ENCODE results near the gene CA6.

CA6 gene

DNA sequence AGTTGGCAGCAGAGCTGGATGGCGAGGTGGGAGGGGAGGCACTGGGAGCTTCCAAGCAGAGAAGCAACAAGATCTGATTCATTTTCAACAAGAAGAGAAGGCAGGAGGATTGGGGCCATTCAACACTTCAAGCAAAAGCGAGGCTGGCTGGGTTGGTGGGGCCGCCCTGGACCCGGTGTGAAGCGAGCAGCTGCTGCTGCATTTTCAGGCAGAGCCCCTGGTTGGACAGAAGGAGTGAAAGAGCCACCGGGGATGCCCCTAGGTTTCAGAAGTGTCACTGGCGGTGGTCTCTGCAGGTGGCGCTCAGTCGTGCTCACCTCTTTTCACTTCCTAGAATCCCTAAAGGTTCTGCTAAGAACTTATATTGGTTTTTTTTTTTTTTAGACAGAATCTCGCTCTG, 62.6 kb downstream of the CA6 start:
- H3K4me3 ChIP-seq (ENCODE audit: low read length) = no peak overlapping the region
- no peak for DNase-seq (ENCODE audit: low read depth)
- TF ChIP-seq, protein P1, sequence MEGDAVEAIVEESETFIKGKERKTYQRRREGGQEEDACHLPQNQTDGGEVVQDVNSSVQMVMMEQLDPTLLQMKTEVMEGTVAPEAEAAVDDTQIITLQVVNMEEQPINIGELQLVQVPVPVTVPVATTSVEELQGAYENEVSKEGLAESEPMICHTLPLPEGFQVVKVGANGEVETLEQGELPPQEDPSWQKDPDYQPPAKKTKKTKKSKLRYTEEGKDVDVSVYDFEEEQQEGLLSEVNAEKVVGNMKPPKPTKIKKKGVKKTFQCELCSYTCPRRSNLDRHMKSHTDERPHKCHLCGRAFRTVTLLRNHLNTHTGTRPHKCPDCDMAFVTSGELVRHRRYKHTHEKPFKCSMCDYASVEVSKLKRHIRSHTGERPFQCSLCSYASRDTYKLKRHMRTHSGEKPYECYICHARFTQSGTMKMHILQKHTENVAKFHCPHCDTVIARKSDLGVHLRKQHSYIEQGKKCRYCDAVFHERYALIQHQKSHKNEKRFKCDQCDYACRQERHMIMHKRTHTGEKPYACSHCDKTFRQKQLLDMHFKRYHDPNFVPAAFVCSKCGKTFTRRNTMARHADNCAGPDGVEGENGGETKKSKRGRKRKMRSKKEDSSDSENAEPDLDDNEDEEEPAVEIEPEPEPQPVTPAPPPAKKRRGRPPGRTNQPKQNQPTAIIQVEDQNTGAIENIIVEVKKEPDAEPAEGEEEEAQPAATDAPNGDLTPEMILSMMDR (conservative IDR thresholded peaks at IDR 0.05; ENCODE audit: low read length) = no peak

DNA sequence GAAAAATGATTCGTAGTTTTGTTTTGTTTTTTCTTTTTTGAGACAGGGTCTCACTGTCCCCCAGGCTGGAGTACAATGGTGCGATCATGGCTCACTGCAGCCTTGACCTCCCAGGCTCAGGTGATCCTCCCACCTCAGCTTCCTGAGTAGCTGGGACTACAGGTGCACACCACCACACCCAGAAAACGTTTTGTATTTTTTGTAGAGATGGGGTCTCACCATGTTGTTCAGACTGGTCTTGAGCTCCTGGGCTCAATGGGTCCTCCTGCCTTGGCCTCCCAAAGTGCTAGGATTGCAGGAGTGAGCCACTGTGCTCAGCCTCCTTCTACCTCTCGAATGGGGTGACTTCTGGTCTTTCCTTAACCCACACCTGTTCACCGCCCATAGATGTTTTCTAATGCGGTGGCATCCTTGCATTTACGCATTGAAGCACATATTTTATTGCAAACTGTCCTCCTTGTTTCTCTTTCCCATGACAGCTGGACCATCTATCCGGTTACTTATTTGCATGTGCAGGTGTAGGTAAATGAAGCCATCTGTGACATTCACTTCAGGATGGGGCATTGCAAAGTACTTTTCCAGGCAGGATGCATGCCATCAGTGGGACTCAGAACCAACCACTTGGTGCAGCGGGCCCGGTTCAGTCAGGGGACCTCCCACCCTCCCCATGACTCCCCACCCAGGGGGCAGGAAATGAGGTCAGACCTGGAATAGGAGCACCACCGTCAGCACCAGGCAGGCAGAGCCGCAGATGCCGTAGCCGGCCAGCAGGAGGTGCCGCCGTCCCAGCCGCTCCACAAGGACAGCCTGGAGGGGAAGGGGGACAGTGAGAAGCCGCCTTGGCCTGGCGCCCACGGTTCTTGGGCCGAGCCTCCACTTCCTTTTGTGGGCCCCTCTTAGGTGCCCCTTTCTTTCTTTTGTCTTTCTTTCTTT, 64.0 kb downstream of the CA6 start:
- no peak overlapping the region for H3K4me3 ChIP-seq (ENCODE audit: low read length)
- peak; percentile 12 for DNase-seq (ENCODE audit: low read depth)
- TF ChIP-seq, protein P1 (conservative IDR thresholded peaks at IDR 0.05; ENCODE audit: low read length) = peak; percentile 46

DNA sequence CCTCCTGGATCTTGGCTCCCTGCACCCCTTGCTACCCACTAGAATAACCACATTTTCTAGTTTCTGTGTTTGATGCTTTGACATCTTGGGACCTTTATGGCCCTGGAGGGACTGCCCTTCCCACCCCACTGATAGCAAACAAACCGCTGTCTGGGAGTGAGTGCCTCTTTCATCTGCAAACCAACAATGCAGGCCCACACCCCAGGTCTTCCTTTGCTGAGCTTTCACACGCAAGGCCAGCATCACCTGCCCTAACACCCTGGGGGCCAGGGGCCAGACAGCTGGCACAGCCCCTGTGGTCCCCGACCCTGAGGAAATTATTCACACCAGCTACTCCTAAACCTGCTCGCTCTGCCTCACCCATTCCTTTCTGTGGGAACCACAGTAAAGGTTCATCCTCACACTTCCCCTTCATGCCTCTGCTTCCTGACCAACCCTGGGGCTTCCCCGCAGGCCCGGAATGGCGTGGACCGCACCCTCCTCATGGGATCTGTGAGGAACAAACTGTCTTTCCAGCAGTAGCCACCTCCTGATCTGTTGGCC, 65.2 kb downstream of the CA6 start:
- no peak for DNase-seq (ENCODE audit: low read depth)
- no peak overlapping the region for H3K4me3 ChIP-seq (ENCODE audit: low read length)
- TF ChIP-seq, protein P1 (conservative IDR thresholded peaks at IDR 0.05; ENCODE audit: low read length) = no peak

DNA sequence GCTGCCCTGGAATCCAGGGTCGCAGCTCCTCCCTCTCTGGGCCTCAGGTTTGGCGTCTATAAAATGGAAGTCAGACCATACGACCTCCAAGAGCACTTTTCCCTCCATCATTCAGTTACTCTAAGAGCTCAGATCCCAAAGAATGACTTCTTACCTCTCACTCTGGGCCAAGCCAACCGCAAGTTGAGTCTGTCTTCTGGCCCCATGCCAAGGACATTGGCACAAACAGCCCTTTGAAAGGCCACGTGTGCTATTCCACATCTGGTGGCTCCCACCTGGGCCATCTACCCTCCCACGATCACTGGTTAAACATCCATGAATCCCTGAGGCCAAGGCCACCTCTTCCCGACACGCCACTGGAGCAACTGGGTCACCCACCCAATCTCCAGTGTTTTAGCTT, 68.2 kb downstream of the CA6 start:
- TF ChIP-seq, protein P1 (conservative IDR thresholded peaks at IDR 0.05; ENCODE audit: low read length) = no peak
- H3K4me3 ChIP-seq (ENCODE audit: low read length) = no peak overlapping the region
- no peak for DNase-seq (ENCODE audit: low read depth)

DNA sequence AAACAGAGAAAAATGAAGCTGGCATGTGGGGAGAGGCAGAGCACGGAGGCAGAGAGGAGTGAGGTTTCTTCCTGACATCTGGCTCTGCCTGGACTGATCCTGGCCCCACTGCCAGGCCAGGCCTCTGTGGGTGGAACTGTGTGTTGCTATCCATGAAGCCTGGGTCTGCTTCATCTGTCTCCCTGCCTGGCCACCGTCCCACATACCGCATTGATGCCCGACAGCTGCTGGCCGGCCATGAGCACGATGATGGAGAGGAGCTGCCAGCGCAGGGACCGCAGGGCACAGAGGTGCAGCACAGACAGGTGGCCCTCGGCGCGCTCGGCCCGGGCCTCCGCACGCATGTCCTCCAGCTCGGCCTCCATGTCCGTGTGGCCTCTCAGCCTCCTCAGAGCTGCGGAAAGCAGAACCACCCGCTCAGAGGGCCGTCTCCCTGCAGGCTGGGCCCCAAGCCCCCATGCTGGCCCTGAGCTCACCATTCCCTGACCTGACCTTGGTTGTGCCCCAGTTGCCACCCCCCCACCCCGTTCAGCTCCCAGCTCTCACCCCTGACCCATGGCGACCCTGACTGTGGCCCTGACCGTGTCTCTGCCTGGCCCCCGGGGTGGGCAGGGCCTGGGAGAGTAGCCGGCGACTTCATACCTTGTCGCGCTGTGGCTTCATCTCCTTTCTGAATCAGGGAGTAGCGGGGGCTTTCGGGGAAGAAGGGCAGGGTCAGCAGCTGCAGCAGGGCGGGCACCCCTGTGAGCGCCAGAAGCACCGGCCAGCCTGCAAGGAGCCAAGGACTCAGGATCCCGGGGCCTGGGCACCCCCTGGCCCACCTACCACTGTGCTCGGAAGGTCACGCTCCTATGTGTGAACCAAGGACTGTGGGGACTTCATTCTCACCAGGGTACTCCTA, 69.1 kb downstream of the CA6 start:
- no peak overlapping the region for H3K4me3 ChIP-seq (ENCODE audit: low read length)
- no peak for DNase-seq (ENCODE audit: low read depth)
- TF ChIP-seq, protein P1 (conservative IDR thresholded peaks at IDR 0.05; ENCODE audit: low read length) = no peak

DNA sequence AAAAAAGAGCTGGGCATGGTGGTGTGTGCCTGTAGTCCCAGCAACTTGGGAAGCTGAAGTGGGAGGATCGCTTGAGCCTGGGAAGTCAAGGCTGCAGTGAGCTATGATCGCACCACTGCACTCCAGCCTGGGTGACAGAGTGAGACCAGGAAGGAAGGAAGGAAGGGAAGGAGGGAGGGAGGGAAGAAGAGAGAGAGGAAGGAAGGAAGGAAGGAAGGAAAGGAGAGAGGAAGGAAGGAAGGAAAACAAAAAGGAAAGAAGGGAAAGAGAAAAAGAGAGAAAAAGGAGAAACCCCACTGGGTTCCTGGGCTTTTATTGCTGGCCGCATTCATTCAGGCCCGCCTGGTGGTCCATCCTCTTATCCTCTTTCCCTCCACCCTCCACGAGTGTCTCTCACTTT, 70.8 kb downstream of the CA6 start:
- H3K4me3 ChIP-seq (ENCODE audit: low read length) = no peak overlapping the region
- no peak for DNase-seq (ENCODE audit: low read depth)
- TF ChIP-seq, protein P1 (conservative IDR thresholded peaks at IDR 0.05; ENCODE audit: low read length) = no peak

Measured in AG10803 (cell line).